Activated CD4-positive, alpha-beta memory T cell treated with anti-CD3 and anti-CD28 coated beads for 36 hours (primary cell): Measurements from ENCODE around the gene TNFRSF25. TPM values are rescaled to one million over a fixed set of nuclear protein-coding genes. Genes with fewer than 3 reads are reported as not detected.

Experiments used
- CTCF ChIA-PET: fragments of 350-600 bp; sonication (Branson Sonifier 250); formaldehyde crosslinking; loops from one replicate; lab custom pipeline; 2021; ENCODE audit warnings: antibody characterized with exemption, inconsistent platforms; lab: Charles Lee
- POLR2A ChIA-PET: fragments of 350-600 bp; sonication (Branson Sonifier 250); formaldehyde crosslinking; loops from one replicate; lab custom pipeline; 2021; ENCODE audit warnings: antibody characterized with exemption; lab: Charles Lee
- DNase-seq: peaks from one replicate; pipeline ENCODE4 v3.0.0-alpha.2; 2020
- H3K27ac Mint-ChIP-seq: one replicate; pipeline ENCODE4 v1.8.0; 2021; ENCODE audit warnings: mixed read lengths
- H3K27me3 Mint-ChIP-seq: one replicate; pipeline ENCODE4 v1.8.0; 2021; ENCODE audit warnings: mixed read lengths
- H3K36me3 Mint-ChIP-seq: one replicate; pipeline ENCODE4 v1.8.0; 2021; ENCODE audit warnings: mixed read lengths
- H3K4me1 Mint-ChIP-seq: one replicate; pipeline ENCODE4 v1.8.0; 2021; ENCODE audit warnings: low read depth, mixed read lengths
- H3K4me3 Mint-ChIP-seq: one replicate; pipeline ENCODE4 v1.8.0; 2021; ENCODE audit warnings: mild to moderate bottlenecking, mixed read lengths
- H3K9me3 Mint-ChIP-seq: one replicate; pipeline ENCODE4 v1.8.0; 2021; ENCODE audit warnings: mixed read lengths
- intact Hi-C: fragments of 100-400 bp; cut with micrococcal nuclease; formaldehyde crosslinking; loops from one replicate; pipeline ENCODE4 v1.15.1; 2023
- total RNA-seq, 2 experiments: library from RNA; stranded (reverse); gene quantifications; one replicate each; pipeline ENCODE4 v1.2.3, GENCODE V29; 2021

Gene TNFRSF25
- total RNA-seq, result 10 to 100 TPM; 90.0 to 97.4 TPM

- peak; percentile 68 for DNase-seq
- intact Hi-C loops, result no loop called here
- H3K9me3 Mint-ChIP-seq, result no peaks in the 10 kb centered on the region
- CTCF ChIA-PET, result interaction anchor here (0.6 to 3.4 kb wide), 9 partner anchors 10 to 219 kb away, joined by 3 to 18 read pairs (median 6); no protein-coding TSS in a partner anchor
- POLR2A ChIA-PET, result no interaction called here
- H3K27me3 Mint-ChIP-seq, result no peaks in the 10 kb centered on the region
- peak within 1 kb of the TSS; percentile 82 for H3K4me3 Mint-ChIP-seq
- H3K27ac Mint-ChIP-seq, result peak within 1 kb of the TSS; percentile 83
- H3K4me1 Mint-ChIP-seq, result peaks cover 41% of the 10 kb centered on the region
- peaks cover 28% of the 10 kb centered on the region for H3K36me3 Mint-ChIP-seq
These were observed at the start of gene TNFRSF25 for GRCh38 chr1:6466023-6466422. TSS of gene TNFRSF25 (minus strand) at chr1:6466173. CDS start at chr1:6466107, 66 bp downstream.

- no peak overlapping the region for H3K4me3 Mint-ChIP-seq
- H3K4me1 Mint-ChIP-seq, result no peaks in the 10 kb centered on the region
- H3K27me3 Mint-ChIP-seq, result no peaks in the 10 kb centered on the region
- POLR2A ChIA-PET, result no interaction called here
- H3K9me3 Mint-ChIP-seq, result no peaks in the 10 kb centered on the region
- intact Hi-C loops, result no loop called here
- DNase-seq, result no peak
- CTCF ChIA-PET, result no interaction called here
- H3K36me3 Mint-ChIP-seq, result no peaks in the 10 kb centered on the region
- H3K27ac Mint-ChIP-seq, result no peak overlapping the region
These were observed 49.8 kb upstream of the TNFRSF25 start for GRCh38 chr1:6515771-6516170.

- POLR2A ChIA-PET, result no interaction called here
- no peak for DNase-seq
- H3K27ac Mint-ChIP-seq, result no peak overlapping the region
These were observed 47.4 kb upstream of the TNFRSF25 start for GRCh38 chr1:6513320-6513801.

GRCh38 chr1:6512908-6513280 lies 46.9 kb upstream of the TNFRSF25 start:
- Mint-ChIP-seq H3K27ac (no peak overlapping the region), H3K27me3 (no peaks in the 10 kb centered on the region), H3K9me3 (no peaks in the 10 kb centered on the region), H3K4me1 (no peaks in the 10 kb centered on the region), H3K4me3 (no peak overlapping the region), H3K36me3 (no peaks in the 10 kb centered on the region)
- CTCF ChIA-PET, result interaction anchor here (0.9 kb wide), 1 partner anchor 75 kb away, joined by 3 read pairs; no protein-coding TSS in a partner anchor
- POLR2A ChIA-PET, result no interaction called here
- DNase-seq, result no peak
- intact Hi-C loops, result no loop called here

More at GRCh38 chr1:6513320-6513801, 47.4 kb upstream of the TNFRSF25 start:
- CTCF ChIA-PET, result interaction anchor here (0.9 to 1.0 kb wide), 2 partner anchors 10 to 75 kb away, joined by 3 read pairs; no protein-coding TSS in a partner anchor
- Mint-ChIP-seq H3K9me3 (no peaks in the 10 kb centered on the region), H3K27me3 (no peaks in the 10 kb centered on the region), H3K36me3 (no peaks in the 10 kb centered on the region), H3K4me3 (no peak overlapping the region), H3K4me1 (no peaks in the 10 kb centered on the region)
- intact Hi-C loops, result no loop called here

GRCh38 chr1:6512245-6512907 lies 46.4 kb upstream of the TNFRSF25 start:
- H3K9me3 Mint-ChIP-seq, result no peaks in the 10 kb centered on the region
- no peaks in the 10 kb centered on the region for H3K4me1 Mint-ChIP-seq
- no peak overlapping the region for H3K4me3 Mint-ChIP-seq
- H3K27ac Mint-ChIP-seq, result no peak overlapping the region
- DNase-seq, result no peak
- ChIA-PET POLR2A (no interaction called here), CTCF (no interaction called here)
- no peaks in the 10 kb centered on the region for H3K36me3 Mint-ChIP-seq
- intact Hi-C loops, result no loop called here
- H3K27me3 Mint-ChIP-seq, result no peaks in the 10 kb centered on the region

GRCh38 chr1:6511561-6512244 lies 45.7 kb upstream of the TNFRSF25 start:
- Mint-ChIP-seq H3K4me1 (no peaks in the 10 kb centered on the region), H3K9me3 (no peaks in the 10 kb centered on the region), H3K36me3 (no peaks in the 10 kb centered on the region), H3K27me3 (no peaks in the 10 kb centered on the region), H3K4me3 (no peak overlapping the region), H3K27ac (no peak overlapping the region)
- intact Hi-C loops, result no loop called here
- CTCF ChIA-PET, result no interaction called here
- DNase-seq, result no peak
- POLR2A ChIA-PET, result no interaction called here

GRCh38 chr1:6511056-6511455 lies 45.1 kb upstream of the TNFRSF25 start:
- ChIA-PET POLR2A (no interaction called here), CTCF (no interaction called here)
- DNase-seq, result no peak
- H3K36me3 Mint-ChIP-seq, result no peaks in the 10 kb centered on the region
- H3K9me3 Mint-ChIP-seq, result no peaks in the 10 kb centered on the region
- no peak overlapping the region for H3K4me3 Mint-ChIP-seq
- no peaks in the 10 kb centered on the region for H3K27me3 Mint-ChIP-seq
- H3K27ac Mint-ChIP-seq, result no peak overlapping the region
- H3K4me1 Mint-ChIP-seq, result no peaks in the 10 kb centered on the region
- intact Hi-C loops, result no loop called here

- Mint-ChIP-seq H3K4me1 (no peaks in the 10 kb centered on the region), H3K4me3 (no peak overlapping the region), H3K27ac (no peak overlapping the region), H3K27me3 (no peaks in the 10 kb centered on the region), H3K36me3 (no peaks in the 10 kb centered on the region), H3K9me3 (no peaks in the 10 kb centered on the region)
- DNase-seq, result no peak
- ChIA-PET POLR2A (no interaction called here), CTCF (no interaction called here)
- intact Hi-C loops, result no loop called here
These were observed 44.5 kb upstream of the TNFRSF25 start for GRCh38 chr1:6510493-6510892.

- intact Hi-C loops, result no loop called here
- Mint-ChIP-seq H3K4me3 (no peak overlapping the region), H3K27me3 (no peaks in the 10 kb centered on the region), H3K9me3 (no peaks in the 10 kb centered on the region), H3K27ac (no peak overlapping the region), H3K36me3 (no peaks in the 10 kb centered on the region), H3K4me1 (no peaks in the 10 kb centered on the region)
- ChIA-PET CTCF (no interaction called here), POLR2A (no interaction called here)
- no peak for DNase-seq
These were observed 43.9 kb upstream of the TNFRSF25 start for GRCh38 chr1:6509919-6510291.

- intact Hi-C loops, result no loop called here
- DNase-seq, result no peak
- Mint-ChIP-seq H3K4me1 (no peaks in the 10 kb centered on the region), H3K27me3 (no peaks in the 10 kb centered on the region), H3K9me3 (no peaks in the 10 kb centered on the region), H3K4me3 (no peak overlapping the region), H3K36me3 (no peaks in the 10 kb centered on the region), H3K27ac (no peak overlapping the region)
- POLR2A ChIA-PET, result no interaction called here
- CTCF ChIA-PET, result no interaction called here
These were observed 43.4 kb upstream of the TNFRSF25 start for GRCh38 chr1:6509220-6509918.

GRCh38 chr1:6508816-6509189 lies 42.8 kb upstream of the TNFRSF25 start:
- POLR2A ChIA-PET, result no interaction called here

GRCh38 chr1:6508154-6508815 lies 42.3 kb upstream of the TNFRSF25 start:
- H3K27ac Mint-ChIP-seq, result no peak overlapping the region
- no peaks in the 10 kb centered on the region for H3K27me3 Mint-ChIP-seq
- intact Hi-C loops, result no loop called here
- ChIA-PET CTCF (no interaction called here), POLR2A (no interaction called here)
- no peaks in the 10 kb centered on the region for H3K9me3 Mint-ChIP-seq
- no peak for DNase-seq
- H3K4me3 Mint-ChIP-seq, result no peak overlapping the region
- no peaks in the 10 kb centered on the region for H3K36me3 Mint-ChIP-seq
- H3K4me1 Mint-ChIP-seq, result no peaks in the 10 kb centered on the region

More at GRCh38 chr1:6508816-6509189, 42.8 kb upstream of the TNFRSF25 start:
- CTCF ChIA-PET, result no interaction called here
- H3K9me3 Mint-ChIP-seq, result no peaks in the 10 kb centered on the region
- no peaks in the 10 kb centered on the region for H3K4me1 Mint-ChIP-seq
- DNase-seq, result no peak
- H3K36me3 Mint-ChIP-seq, result no peaks in the 10 kb centered on the region
- H3K4me3 Mint-ChIP-seq, result no peak overlapping the region
- H3K27ac Mint-ChIP-seq, result no peak overlapping the region
- H3K27me3 Mint-ChIP-seq, result no peaks in the 10 kb centered on the region
- intact Hi-C loops, result no loop called here
